HG02981 (cell line): ENCODE measurements around the gene LOXHD1.

ENCODE experiments used
- ATAC-seq: cut with Tn5 transposase; IDR thresholded peaks from one replicate; pipeline ENCODE4 v1.9.1; 2021; ENCODE audit warnings: mild to moderate bottlenecking, moderate library complexity; ENCODE audit not compliant: unreplicated experiment

LOXHD1 gene

DNA sequence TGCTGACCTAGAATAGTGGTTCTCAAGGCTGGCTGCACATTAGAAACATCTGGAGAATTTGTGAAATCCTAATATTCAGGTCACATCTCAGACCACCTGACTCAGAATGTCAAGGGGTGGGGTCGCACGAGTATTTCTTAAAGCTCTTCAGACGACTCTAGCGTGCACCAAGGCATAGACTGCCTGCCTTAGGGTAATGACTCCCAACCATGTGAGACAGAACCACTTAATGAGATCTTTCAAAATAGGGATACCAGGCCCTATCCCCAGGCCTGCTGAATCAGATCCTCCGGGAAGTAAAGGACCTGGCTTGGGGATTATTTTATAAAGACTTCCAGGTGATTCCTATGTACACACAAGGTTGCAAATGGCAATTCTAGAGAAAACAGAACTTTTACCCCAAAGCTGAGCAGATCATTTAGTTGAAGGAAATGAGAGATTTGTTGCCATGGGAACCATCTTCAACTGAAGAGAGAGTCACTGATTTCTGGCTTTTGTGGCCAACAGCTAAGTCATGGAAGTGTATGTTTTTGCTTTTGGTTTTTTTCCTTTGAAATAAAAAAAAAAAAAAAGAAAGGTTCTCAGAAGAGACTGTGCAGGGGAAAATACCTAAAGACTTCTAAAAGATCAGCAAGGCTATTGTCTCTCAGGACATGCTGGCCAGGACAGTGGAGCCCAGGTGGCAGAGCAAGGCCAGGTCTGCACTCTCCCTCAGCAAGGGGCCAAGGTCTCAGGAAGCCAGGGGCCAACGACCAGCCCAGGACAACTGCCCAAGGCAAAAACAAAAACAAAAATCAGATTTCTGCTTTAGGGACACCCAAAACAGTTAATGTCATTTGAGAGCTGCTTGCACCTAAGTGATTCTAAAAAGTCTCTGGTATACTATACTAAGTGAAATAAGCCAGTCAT, 15.3 kb upstream of the LOXHD1 start:
- ATAC-seq, result no peak

DNA sequence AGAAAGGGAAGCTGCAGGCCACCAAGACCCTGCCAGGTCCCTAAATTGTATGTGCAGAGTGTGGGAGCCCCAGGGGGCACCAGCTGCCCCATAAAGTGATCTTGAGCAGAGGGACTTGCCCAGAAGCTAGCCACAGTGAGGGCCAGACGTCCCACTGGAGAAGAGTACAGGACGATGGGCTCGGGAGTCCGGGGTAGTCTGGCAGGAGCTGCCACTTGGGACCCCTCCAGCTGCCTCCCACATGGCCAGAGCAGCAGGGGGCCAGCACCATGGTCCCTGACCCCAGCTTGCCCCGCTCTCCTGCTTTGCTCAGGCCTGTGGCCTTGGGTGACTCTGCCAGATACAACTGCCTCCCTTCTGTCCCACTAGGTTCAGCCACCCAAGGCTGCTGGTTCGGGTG, 11.7 kb upstream of the LOXHD1 start:
- no peak for ATAC-seq

DNA sequence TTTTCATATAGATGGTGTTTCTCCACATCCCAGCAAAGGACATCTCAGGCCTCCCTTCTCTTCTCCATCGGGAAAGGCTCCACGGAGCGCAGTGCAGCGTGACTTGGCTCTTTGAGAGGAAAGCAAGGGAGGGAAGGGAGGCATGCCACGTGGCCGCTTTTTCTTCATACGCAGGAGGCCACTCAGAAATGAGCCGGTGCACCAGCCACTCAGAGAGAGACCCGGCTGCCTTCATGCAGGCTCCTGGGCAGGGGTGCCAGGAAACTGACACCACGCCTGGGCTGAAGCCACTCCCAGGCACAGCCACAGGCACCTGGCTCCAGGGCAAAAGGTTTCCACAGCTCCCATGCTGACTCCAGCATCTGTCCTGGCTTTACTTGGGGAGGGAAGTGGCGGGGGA, 11.1 kb upstream of the LOXHD1 start:
- no peak for ATAC-seq

DNA sequence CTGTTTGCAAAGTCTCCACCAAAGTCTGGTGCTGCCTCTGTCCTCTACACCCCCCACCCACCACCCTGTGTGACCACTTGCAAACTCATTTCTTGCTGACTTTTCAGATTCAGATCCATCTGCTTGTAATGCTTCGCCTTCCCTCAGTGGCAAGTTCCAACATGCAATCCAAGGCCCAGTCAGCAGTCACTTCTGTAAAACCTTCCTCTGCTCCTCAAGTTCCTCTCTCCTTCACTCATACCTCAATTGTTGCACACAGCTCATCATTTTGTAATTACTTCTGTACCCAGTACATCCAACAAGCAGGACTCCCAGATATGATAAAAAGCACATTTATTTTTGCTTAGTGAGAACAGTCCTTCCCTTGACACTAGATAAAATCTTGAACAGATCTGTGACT, 6.5 kb upstream of the LOXHD1 start:
- ATAC-seq, result no peak

DNA sequence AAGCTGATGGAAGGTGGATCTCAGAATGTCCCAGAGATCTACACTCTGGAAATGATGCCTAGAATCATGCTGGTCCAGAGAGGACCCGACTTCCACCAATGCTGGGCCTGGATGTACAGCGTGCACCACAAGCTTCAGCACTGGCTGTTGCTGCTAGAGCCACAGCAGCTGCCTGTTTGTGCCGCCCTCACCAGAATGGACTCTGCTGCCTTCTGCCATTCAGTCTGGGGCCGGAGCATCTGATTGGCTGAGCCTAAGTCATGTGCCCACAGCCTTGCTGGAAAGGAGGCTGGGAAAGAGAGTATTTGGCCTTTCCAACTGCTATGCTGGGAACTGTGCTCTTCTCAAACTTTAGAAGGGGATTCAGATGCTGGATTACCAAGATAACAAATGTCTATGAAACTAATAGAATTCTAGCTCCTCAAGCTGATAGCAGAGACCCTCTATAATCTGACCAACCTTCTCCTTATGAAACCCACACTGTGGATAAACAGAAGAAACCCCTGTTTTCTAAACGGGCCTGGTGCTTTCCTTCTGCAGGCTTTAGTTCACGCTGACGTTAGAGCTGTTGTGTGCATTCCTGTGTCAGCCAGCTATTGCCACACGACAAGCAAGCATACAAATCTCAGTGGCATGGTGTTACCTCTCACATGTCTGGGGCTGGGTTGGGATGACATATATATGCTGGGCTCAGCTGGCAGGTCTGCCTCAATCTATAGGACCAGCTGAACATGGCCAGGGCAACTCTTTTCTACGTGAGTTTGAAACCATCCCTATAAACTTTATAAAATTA, 4.1 kb upstream of the LOXHD1 start:
- no peak for ATAC-seq

DNA sequence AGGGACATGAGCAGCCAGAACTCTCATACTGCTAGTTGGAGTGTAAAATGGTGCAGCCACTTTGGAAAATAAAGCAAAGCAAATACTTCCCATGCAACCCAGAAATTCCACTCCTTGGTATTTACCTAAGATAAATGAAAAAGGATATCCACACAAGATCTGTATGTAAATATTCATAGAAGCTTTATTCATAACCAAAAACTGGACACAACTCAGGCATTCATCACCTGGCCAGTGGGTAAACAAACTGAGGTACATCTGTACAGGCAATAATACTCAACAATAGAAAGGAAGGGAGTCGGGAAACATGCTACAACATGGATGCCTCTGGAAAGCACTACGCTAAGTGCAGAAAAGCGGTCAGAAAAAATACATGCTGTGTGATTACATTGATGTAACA, 2.5 kb upstream of the LOXHD1 start:
- no peak for ATAC-seq

DNA sequence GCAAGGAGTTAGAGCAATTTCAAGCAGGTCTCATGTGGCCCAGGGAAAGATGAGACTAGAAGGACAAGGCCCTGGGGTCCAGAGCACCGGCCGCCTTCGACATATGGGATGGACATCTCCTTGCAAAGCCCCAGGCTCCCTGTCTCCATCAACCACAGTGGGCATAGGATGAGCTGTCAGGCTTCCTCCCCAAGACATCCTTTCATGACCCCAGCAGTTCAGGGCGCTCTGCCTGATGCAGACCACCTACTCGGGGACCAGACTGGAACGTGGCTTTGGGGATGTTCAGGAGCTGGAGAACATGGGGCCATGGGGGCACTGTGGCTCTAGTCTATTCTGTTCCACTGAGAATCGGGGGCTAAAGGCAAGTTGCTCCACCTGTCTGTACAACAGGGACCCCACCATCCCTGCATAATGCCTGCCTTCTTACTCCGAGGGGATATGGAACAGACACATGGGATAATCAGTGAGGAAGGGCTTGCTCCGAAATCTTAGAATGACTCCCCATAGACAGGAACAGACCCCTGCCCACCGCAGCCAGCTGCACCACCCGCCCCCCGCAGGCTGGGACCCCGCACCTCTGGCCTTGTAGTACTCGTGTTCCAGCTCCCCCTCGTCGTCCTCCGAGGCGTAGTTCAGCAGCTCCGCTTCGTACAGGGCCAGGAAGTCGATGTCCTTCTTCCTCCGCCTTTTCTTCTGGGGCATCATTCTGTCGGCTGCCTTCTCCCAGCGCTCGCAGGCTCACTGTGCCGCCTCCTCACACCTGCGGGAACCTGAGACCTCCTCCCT, 500 bp downstream of the LOXHD1 start:
- no peak for ATAC-seq

DNA sequence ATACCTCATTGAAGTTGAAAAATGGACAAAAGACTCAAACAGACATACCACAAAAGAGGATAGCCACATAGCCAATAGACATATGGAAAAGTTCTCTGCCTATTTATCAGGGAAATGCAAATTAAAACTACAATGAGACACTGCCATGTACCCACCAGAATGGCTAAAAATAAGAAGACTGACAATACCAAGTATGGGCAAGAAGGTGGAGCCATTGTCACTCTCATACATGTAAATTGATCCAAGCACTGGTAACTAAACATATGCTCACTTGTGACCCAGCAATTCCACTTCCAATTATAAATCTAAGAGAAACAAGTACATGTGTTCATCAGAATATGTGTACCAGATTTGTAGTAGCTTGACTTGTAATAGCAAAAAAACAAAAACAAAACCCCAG, 4.6 kb downstream of the LOXHD1 start:
- ATAC-seq, result no peak

DNA sequence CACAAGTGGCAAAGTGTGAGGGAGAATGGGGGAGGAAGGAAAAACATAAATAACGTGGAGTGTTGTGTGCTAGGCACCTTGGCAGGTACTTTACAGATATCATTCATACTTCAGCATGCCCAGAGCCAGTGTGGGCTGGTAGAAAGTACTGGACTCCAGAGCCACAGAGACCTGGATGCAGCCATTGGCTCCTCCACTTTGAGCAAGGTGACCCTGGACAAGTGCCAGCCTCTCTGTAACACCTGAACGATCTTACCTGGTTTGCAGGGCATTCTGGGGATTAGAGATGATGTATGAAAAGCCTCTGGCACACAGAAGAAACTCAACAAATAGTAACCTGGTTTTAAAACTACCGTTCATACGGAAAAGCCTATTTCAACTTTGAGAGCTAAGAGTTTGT, 6.3 kb downstream of the LOXHD1 start:
- ATAC-seq, result no peak

DNA sequence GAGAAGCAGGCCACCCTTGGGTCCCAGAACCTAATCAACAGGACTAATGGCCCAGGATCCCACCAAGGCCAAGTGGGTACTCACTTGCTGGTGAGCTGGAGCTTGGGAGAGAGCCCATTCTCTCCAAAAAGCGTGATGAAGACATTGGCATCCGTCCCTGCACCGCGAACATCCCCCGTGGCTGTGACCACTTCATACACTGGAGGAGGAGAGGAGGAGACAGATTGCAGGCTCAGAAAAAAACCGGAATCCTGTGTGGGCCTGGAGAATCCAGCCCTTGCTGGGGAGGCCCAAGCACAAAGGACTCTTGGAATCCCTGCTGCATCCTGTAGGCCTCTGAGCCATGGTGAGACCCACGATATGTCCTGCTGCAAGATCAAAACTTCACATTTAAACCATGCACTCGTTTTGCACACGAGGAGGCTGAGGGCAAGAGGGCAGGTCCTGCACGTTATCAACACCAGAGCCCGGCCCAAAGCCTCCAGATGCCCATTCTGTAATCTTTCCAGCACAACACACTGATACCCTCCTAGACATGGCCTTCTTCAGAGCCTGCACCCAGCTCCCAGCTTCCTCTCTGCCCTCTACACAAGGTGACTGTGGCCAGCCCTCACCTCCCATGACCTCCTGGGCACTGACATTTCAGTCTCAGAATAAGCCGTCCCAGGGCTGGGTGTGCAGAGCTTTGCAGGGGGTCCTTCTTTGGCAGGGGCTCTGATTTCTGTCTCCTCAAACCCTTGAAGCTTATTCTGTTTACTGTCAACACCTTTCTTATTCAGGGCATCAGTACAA, 7.8 kb downstream of the LOXHD1 start:
- no peak for ATAC-seq

DNA sequence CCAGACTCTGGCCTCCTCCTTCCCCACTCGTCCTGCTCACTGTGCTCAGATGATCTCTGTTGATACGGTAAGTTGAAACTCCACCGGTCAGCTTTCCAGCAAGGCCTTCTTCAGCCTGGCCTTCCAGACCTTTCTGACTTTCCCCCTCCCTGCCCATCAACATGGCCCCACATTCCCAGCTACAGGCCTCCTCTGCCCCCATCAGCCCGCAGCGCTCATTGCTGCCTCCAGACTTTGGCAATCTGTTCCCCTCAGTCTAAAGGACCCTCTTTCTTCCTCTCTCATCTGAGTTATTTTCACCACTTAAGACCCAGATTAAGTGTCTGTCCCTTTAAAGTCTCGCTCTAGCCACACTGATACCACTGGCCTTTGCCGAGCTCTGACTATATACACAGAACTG, 10.6 kb downstream of the LOXHD1 start:
- no peak for ATAC-seq

DNA sequence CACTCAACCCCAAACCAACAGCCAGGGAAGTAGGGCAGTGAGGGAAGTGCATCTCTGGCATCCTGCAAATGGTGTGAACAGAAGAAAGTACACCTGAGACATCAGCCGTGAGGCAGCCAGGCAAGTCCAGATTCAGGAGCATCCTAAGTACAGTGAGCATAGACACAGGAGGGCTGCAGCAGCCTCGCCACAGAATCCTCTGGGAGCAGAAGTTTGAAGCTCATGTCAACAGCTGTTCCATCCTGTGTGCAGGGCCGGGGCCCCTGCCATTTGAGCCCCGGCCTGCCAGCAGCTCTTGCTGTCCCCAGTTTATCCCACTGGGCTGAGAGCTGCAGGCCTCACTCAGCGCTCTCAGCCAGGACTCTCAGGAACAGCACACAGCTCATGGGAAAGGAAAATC, 14.5 kb downstream of the LOXHD1 start:
- ATAC-seq, result no peak

DNA sequence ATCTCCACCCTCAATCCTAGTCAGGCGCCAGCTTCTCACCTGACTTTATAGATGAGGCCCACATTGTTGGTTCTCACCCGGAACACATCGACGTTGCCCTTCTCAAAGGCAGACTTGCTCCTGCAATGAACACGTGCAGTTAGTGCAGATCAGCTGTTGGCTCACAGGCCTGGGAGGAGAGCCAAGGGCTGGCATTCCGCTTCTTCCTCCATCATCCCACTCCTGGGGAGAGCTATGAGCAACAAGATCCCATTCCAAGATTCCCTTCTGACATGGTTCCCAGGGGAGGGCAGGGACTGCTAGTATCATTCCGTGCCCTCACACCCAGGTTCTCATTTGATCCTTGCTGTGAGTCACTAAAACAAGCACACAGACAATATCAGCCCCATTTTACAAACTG, 15.1 kb downstream of the LOXHD1 start:
- ATAC-seq, result no peak

DNA sequence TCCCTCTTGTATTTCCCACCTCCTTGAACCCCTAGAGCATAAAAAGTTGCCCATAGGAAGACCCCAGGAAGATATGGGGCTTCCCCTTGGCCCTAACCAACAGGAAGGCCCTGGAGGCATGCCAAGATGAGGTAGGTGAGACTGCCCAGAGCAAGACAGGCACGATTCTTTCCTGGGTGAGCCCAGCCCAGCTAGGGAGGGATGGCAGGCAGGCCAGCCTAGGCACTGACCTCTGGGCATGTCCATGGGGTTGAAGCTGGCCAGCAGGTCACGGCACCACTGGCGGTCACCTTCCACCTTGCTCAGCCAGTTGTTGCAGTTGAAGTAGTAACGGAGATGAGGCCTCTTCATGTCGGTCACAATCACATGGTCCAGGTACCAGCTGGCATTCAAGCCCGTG, 17.6 kb downstream of the LOXHD1 start:
- ATAC-seq, result no peak

DNA sequence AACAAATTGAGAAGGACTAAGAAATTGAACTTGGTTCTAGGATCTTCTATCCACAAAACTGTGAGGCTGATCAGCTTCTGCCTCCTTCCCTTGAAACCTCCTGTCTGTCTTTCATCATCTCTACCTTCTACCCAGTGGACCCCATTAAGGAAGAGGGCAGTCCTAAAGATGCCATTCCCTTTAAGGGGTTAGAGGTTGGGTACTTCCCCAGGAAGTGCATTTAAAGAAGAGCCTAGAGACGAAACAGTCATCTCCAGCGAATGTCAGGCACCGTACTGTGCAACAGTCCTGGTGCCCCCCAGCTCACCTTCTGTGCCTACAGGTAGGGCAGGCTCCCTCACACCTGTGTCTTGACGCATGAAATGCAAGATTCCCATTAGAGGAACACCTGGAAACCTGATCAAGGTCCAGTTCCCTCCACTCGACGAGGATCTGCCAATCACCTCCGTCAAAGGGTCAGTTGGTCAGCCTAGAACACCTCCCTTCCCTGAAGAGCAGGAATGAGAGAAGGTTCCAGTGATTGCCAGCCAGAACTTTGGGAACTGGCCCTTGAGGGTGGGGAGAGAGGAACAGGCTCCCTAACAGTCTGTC, 20.9 kb downstream of the LOXHD1 start:
- ATAC-seq, result no peak

DNA sequence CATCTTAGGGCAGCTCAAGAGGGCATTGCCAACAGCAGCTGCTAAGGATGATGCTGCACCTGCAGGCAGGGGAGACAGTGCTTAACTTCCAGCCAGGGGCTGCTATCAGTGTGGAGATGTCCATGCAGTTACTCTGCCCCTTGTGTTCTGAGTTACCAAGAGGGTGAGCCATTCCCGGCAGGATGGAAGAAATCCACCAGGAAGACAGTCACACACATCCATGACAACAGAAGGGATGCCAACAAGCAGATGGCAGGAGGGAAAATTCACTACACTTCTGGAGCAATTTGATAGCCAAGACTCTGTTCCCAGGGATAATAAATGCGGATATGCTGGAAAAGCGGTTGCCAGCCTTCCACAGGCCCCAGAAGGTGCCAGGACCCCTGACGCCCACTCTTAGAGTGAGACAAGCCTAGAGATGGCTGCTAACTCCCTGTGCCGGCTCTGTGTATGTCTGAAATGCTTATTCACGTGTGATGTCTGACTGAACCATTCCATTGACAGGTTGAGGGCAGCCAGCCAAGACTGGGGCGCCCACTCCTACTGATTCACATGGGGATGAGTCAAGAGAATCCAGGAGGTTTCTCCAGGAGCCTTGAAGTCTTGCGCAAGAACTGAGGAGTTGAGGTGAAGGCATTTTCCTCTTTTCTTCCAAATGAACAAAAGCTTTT, 24.5 kb downstream of the LOXHD1 start:
- no peak for ATAC-seq

DNA sequence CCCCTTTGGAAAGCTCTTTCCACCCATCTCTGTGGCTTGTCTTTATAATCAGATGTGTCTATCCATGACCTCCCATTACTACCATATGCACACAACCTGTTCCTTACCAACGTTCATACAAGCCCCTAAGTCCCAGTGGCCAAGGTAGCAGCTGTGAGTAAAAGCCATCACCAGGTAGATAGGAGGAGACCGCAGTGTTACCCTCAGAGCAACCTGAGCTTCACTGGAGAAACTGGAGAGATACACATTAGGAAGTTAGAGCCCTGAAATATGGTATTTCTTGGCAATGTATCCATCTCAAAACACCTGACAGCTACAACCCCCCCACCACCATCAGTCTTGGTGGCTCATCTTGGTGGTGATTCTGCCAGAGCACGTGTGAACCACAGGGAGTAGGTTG, 26.0 kb downstream of the LOXHD1 start:
- no peak for ATAC-seq

DNA sequence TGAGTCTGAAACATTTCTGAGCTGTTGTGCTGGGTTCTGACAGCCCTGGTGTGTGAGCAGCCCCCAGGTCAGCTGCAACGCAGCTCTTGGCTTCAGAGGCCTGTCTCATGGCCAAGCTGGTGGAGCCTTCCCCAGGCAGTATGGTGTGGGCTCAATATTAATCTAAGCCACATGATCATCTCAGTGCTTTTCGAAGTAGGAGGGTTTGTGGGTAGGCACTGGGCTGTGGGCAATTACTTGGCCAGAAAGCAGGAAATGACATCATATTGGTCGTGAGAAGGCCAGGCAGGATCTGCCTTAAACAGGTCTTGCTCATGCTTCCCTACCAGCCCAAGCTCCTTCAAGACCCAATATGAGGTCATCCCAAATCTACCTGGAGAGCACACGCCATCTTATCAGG, 26.9 kb downstream of the LOXHD1 start:
- no peak for ATAC-seq

DNA sequence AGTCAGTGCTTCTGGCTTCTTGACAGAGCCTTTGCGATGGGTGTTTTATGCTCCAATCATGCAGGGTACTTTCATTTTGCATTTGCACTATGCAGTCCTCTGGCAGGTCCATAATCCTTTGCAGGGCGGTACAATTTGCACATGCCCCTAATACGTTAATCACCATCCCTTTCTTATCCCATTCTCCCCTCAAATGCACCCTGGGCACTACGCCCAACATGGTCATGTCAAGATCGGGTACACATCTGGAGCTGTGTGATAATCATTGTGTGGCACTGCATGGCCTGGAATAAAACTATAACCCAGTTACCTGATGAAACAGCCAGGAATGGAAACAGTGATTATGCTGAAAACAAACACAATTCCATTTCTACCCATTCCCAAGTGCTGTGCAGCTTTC, 27.7 kb downstream of the LOXHD1 start:
- ATAC-seq, result no peak

DNA sequence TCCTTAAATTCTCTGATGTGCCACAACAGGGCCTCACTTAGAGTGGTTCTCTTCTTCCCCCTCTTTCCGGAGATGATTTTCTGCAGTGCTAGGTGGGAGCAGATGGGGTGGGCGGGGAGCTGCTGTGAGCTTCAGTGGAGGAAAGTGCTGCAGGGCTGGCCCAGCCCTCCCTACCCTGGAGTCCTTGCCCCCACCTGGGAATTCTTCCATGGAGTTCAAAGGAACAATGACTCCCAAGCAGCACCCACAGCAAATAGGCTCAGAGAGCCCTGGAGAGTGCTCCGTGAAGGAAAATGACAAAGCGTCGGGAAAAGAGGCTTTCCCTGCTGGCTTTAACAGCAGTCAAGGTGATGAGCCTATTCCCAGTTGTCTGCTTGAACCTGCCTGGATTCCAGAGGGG, 28.8 kb downstream of the LOXHD1 start:
- ATAC-seq, result no peak
